T-helper 2 cell treated with Interferon-gamma antibody and Interleukin-4, amounts not matched to agents 100 ng/mL and 5 ng/mL, for 36 hours (primary cell): ENCODE measurements around the gene LTBP3. TPM values are rescaled to one million over a fixed set of nuclear protein-coding genes. Genes with fewer than 3 reads are reported as not detected.
"Not testable (repeated sequence)": the region's sequence is repeated elsewhere in the genome, so short reads cannot be mapped to it uniquely, and the experiment has no call there.

ENCODE experiments used
- intact Hi-C: fragments of 100-400 bp; cut with micrococcal nuclease; formaldehyde crosslinking; loops from one replicate; pipeline ENCODE4 v1.15.1; 2023
- total RNA-seq: library from RNA; stranded (reverse); gene quantifications from 2 replicates; pipeline ENCODE4 v1.2.3, GENCODE V29; 2022

Gene LTBP3
- total RNA-seq, 1 donor from 2014 or later = 62.9 TPM

DNA sequence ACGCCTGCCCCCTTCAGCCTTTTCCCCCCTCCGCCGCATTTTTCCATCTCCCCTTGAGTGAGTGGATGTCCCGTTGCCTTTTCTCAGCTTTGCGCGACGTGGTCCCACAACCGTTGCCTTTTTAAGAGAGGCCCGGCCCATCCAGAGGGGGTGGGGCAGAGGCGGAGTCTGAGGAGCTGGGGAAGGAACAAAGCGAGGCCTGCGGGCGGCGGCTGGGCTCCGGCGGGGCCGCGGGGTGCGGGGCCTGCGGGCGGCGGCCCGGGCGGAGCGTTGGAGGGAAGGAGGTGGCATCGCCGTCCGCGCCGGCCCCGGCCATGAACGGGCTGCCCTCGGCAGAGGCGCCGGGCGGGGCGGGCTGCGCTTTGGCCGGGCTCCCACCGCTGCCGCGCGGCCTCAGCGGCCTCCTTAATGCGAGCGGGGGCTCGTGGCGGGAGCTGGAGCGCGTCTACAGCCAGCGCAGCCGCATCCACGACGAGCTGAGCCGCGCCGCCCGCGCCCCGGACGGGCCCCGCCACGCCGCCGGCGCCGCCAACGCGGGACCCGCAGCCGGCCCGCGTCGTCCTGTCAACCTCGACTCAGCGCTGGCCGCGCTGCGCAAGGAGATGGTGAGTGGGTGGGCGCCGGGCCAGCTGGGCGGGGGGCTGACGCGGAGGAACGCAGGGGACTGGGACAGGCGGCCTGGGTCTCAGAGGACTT is 14.3 kb upstream of the LTBP3 start, which contains the start of gene FAM89B:
Gene FAM89B, plus strand, starts transcription at position 183 of the 696 bp plus-strand sequence. Its CDS starts 132 bp downstream, at position 315.
- intact Hi-C loops = loop anchor here (5.0 kb wide), 2 partner anchors 80 to 140 kb away; partner anchors contain the start of gene KAT5

DNA sequence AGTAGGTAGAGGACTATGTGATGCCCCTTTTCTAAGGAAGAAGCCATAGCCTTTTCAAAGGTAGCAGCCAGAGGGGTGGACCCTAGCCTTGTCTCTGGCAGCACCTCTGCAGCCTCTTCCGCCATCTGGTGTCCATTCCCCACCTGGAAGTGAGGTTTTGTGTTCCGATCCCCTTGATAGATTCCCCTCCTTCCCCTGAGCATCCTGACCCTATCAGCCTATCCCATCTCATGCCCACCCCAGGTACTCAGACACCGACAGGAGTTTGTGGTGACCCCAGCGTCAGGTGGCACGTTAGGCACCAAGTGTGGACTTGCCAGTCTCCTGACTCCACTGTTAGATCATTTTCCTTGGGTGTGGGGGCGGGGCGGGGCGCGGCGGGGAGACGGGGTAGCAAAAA is 13.8 kb upstream of the LTBP3 start:
- intact Hi-C loops = loop anchor here (2.0 to 5.0 kb wide), 4 partner anchors 19 to 287 kb away; partner anchors contain the start of genes CFL1 and KAT5

DNA sequence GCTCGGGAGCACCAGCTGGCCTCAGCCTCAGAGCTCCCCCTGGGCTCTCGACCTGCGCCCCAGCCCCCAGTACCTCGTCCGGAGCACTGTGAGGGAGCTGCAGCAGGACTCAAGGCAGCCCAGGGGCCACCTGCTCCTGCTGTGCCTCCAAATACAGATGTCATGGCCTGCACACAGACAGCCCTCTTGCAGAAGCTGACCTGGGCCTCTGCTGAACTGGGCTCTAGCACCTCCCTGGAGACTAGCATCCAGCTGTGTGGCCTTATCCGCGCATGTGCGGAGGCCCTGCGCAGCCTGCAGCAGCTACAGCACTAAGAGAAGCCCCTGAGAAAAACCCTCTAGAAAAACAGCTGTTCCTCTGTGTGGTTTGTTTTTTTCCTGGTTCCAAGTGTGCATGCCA is 13.3 kb upstream of the LTBP3 start:
- intact Hi-C loops = loop anchor here (2.0 to 5.0 kb wide), 4 partner anchors 19 to 287 kb away; partner anchors contain the start of genes CFL1 and KAT5

DNA sequence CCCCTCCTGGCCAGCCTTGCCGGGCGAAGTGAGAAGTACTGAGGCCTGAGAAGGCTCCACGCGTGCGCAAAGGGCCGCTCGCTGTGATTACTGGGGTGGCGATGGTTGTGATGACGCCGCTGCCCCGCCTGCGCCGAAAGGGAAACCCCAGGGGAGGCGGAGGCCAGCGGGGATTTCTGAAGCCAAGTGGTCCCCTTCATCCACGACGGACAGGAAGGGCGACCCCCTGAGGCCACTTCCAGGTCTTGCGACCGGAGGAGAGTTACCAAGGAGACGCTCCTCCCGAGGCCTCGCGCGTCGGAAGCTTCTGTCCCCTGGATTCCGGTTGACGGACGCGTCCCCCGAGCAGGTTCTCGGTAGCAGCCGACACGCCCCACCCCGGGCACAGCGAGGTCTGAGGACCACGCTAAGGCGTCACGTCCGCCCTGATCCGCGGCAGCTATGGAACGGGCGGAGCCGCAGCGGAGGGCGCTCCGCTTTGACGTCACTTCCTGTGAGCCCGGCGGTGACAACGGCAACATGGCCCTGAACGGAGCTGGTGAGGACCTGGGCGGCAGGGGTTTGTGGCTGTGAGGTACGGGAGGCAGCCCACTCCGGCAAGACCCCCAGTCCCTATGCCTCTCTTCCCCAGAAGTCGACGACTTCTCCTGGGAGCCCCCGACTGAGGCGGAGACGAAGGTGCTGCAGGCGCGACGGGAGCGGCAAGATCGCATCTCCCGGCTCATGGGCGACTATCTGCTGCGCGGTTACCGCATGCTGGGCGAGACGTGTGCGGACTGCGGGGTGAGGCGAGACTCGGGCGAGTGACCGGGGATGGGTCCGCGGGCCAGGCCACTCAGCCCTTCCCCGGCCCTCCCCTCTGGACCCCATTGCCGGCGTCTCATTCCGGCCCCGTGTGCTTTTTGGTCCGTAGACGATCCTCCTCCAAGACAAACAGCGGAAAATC is 12.1 kb upstream of the LTBP3 start, which contains the start of gene ZNRD2:
Gene ZNRD2, plus strand, starts transcription at position 505 of the 946 bp plus-strand sequence. Its CDS starts 15 bp downstream, at position 520.
- intact Hi-C loops = loop anchor here (1.0 to 5.0 kb wide), 7 partner anchors 17 to 289 kb away; partner anchors contain the start of genes CFL1, KAT5 and PCNX3

DNA sequence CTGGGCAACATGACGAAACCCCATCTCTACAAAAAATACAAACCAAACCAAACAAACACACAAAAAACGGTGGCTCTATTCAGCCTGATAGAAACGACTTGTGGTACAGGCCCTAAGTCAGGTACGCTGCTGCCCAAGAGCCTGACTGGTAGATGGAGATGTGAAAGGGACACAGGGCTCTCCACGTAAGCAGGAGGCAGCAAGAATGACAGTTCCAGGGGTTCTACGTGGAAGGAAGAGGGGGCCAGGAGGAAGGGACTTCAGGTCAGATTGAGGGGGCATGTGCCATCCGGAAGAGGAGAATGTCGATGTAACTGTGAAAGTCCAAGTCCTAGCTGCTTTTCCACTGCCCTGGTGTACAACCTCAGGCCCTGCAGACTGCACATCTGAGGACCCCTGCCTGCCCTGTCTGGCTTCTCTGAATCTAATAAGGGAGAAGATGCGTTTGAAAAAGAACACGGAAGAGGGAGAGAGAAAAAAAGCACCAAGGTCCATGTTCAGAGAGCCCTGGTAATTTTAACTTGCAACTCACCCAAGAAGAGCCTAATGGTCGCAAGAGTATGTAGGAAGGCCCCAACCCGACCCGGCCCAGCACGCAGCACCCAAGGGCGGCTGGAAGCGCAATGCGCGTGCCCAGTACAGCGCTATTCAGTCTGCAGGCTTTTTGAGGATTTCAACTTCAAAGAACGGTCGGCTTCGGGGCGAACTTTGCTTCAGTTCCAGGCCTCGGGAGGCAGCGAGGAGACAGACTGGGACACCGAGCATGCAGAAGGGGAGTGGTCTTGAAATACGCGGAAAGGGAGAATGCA is 11.2 kb upstream of the LTBP3 start:
- intact Hi-C loops = no loop called here

DNA sequence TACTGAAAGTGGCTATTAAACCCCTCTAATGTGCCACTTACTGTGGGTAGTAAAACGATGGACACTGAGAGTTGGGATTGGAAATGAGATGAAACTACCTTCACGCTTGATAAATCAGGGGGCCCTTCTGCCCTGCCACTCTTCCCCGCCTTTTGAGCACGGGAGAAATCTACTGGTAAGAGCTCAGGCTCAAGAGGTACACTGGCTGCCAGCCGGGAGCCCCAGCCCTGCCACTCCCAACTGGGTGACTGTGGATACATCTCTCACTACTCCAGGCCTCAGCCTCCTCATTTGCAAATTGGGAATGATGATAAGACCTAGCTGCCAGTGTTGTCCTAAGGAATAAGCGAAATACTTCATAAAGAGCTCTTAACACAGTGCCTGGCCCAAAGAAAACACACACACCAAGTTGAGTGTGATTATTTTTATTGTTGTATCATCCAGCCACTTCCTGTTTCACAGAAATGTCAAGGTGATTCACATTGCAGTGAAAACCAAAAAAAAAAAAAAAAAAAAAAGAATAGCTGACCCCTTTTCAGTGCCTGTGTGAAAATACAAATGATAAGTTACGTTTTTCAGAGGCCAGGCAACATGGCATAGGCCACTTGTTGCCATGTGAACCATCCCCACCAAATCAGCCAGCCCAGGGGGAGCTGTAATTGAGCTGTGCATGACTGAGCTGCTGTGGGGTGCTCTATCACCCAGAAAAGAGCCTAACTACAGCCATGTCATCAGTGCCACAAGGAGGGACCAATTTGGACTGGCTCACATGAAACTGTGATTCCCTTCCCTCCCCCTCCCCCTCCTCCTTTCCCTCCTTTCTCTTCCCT is 7.7 kb upstream of the LTBP3 start:
- intact Hi-C loops = no loop called here

DNA sequence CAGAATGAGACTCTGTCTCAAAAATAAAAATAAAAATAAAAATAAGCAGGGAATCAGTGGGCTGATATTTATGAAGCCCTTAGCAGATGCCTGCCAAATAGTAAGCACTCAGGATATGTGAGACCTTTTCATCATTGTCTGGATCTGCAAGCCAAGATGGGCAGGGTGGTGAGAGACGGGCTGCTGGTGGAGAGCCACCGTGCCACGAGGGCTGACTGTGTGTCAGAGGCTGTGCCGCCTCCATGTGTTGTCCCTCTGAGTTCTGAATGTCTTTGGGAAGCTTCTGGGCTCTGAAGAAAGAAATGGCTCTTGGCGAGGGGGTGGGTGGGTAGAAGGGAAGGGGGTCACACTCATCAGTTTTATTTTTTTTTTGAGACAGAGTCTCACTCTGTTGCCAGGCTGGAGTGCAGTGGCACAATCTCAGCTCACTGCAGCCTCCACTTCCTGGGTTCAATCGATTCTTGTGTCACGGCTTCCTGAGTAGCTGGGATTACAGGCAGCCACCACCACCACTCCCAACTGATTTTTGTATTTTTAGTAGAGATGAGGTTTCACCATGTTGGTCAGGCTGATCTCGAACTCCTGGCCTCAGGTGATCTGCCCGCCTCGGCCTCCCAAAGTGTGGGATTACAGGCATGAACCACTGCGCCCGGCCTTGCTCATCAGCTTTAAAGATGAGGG is 6.9 kb upstream of the LTBP3 start:
- intact Hi-C loops = not testable (repeated sequence)

DNA sequence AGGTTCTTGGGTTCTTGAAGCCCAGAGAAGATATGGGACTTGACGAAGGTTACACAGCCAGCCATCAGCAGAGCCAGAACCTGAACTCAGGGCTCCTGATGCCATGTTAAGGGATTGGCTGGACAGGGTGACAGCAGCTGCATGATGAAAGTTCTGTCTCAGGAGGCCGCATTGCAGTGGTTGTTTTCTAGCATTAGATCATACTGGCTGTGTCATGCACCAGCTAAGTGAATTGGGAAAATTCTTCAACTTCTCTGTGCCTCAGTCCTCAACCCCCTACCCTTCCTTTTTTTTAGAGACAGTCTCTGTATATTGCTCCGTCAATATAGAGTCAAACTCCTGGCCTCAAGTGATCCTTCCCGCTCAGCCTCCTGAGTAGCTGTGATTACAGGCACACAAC is 5.4 kb upstream of the LTBP3 start:
- intact Hi-C loops = no loop called here

DNA sequence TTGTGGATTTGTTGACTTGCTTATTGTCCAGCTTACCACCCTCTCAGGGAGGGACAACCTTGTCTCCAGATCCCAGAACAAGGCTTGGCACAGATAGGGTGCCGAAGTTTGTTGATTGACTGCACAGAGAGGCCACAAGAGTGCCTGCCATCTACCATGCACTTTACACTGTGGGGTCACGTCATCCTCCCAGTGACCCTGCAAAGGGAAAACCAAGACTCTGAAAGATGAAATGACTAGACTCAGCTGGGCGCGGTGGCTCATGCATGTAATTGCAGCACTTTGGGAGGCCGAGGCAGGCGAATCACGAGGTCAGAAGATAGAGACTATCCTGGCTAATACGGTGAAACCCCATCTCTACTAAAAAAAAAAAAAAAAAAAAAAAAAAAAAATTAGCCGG is 4.6 kb upstream of the LTBP3 start:
- intact Hi-C loops = no loop called here

DNA sequence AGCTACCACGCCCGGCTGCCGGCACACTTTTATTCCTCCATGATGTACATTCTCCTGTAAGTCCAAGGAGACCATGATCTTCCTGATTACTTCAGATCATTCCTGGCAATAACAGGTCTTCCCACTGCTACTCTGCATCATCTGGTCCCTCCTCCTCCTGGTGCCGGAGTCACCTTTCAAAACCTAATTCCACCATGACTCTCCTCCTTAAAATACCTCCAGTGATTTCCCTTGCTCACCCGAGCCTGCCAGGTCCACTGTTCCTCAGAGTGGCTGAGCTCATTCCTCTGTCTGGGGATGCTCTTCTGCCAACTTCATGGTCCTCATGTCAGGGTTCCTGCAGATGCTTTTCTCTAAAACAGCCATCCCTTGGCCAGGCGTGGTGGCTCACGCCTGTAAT is 3.9 kb upstream of the LTBP3 start:
- intact Hi-C loops = no loop called here

DNA sequence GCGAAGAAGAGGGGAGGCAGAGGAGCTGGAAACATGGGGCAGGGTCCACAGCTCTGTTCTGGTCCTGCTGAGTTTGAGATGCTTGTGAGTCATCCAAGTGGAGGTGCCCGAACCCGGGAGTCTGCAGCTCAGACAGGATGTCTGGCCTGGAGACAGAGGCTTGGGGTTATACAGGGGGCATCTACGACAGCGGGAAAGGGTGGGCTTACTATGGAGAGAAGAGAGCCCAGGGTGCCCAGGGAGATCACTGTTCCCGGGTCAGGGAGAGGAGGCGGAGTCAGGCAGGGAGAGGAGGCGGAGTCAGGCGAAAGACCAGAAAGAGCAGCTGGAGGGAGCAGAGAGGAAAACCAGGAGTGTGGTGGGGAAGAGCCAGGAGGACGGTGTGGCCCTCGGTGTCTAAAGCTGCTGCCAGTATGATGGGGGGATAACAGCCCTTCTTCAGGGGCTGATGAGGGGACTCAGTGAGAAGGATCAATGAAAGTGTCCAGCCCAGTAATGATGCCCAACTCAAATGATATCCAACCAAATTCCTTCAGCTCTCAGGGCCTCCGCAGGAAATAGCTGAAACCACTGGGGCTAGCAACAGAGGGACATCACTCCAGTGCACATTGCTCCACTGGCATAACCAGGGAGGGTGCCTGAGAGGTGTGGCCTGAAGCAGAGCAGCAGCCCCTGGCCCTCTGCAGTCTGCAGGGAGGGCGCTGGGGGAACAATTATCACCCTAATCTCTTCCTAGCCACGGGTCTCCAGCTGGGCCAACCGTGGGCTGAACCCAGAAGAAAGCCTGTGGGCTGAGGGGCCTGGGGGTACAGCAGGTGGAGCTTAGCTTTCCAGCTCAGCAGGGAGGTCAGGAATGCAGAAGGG is 2.6 kb upstream of the LTBP3 start:
- intact Hi-C loops = no loop called here

DNA sequence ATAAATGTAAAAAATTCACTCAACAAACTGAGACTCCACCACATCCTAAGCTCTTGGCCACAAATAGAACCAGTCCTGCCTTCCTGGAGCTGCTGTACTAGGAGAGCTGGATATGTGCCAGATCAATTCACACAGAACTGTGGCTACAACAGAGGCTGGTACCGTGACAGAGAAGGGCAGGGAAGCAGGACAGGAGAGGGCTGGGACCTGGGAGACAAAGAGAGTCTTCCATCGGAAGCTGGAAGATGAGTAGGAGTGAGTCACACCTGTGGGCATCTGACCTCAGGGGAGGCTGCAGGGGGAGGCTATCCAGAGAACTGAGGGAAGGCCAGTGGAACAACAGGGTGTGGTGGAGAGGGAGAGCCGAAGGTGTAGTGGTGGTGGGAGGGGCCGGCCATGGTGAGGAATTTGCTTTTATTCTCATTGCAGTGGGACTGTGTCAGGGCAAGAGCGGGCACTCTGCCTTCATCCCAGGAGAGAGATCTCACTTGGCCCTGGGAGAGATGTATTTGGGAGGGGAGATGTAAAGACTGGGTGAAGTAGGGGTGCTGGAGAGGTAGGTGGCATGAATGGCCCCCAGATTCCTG is 1.9 kb upstream of the LTBP3 start:
- intact Hi-C loops = no loop called here

DNA sequence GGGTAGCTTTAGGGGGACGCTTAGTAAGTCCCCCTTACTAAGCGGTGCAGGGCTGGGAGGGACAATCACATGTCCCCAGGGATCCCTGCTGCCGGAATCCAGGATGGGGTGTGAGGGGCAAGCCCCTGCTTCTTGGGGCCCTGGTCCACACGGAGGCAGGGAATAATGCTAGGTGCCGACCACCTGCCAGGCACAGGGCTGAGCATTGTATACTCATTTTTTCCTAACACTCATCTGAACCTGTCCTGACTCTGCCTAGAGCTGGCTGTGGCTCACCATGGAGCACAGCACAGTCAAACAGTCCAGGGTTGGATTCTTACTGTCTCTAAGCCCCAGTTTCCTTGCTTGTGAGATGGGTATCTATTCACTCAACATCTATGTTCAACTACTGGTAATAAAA is 1.4 kb upstream of the LTBP3 start:
- intact Hi-C loops = no loop called here

DNA sequence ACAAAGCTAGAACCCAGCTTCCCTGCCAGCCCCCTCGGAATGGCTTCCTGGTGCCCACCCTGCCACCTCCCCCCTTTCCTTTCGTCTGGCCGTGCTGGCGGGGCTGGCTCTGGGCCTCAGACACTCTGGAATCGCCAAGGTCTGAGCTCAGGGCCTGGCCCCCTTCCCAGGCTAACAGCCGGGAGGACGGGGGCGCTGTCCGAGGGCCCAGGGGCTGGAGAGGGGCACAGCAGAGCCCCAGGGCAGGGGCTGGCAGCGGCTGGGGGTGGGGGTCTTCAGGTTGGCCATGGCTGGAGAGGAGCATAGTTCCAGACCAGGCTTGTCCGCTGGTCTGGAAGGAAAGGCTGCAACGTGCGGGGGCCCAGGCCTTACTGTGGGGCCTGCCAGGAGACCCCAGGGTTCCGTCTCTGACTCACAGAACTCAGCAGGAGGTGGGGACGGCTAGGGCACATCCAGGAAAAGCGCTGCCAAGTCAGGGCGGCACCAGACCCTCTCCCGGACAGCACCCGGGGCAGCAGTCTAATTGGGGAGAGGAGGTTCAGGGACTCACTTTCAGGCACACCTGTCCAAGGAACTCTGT is 861 bp upstream of the LTBP3 start:
- intact Hi-C loops = no loop called here

DNA sequence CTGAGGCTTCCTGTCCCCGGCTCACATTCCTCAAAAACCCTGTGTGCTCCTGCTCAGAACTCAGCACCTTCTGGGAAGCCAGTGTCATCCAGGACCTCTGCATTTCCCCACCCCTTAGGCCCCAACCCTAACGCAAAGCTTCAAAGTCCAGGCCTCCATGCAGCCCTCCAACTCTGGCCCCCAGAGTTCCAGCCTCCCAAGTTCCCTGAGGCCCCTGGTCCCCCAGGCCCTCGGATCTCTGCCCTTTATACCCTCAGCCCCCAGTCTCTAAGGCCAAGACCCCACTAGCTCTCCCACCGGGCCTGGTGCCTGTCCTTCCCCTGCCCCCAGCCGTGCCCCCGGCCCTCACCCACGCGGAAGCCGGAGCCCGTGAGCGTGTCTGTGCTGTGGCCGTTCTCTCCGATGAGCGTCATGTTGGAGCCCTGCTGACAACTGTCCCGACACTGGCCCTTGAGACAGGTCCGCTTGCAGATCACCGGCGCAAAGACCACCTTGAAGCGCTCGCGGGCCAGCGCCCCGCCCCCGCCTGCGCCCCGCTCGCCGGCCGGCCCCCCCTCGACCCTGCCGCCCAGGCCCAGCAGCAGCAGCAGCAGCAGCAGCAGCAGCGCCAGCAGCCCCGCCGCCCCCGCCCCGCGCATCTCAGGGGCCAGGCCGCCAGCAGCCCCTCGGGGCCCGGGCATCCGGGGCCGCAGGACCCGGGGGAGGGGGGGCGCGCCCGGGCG is 718 bp downstream of the LTBP3 start:
- intact Hi-C loops = no loop called here

DNA sequence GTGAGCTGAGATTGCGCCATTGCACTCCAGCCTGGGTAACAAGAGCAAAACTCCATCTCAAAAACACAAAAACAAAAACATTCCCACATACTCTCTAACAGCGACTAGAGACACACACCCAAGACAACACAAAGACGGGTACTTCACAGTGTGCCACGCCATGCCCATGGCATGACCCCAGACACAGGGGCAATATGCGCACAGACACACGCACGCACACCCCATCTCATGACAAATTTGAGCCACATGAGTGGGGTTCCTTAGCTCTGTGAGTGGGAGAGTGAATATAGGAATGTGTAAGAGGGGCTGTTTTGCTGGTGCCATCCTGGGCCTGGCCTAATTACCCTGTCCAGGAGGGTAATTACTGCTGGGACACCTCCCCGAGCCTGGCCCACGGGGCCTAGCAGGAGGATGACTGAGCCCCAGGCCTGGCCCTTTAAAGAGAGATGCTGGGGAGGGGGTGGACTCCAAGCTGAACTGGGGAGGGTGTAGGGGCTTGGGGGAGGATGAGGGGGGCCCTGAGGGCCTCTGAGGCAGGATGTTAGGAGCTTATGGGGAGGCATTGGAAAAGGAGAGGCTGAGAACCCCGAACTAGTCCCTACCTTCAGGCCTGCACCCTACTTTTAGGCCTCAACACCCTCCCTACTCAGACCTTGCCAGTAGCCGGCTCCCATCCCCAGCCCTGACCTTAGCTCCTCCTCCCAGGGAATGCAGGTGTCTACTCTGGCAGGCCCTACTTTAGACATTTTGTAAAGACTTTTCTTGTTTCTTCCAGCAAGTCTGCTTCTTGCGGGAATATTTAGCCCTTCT is 1.5 kb downstream of the LTBP3 start:
- intact Hi-C loops = no loop called here
